Activated CD8-positive, alpha-beta memory T cell treated with anti-CD3 and anti-CD28 coated beads, Interleukin-2, amount 50 U/mL, for 1 hour (primary cell): ENCODE results near the gene SLC6A2.

ENCODE experiments used
- DNase-seq: peaks from one replicate; pipeline ENCODE4 v3.0.0-alpha.2; 2020; ENCODE audit errors: extremely low read depth

Gene SLC6A2

DNA sequence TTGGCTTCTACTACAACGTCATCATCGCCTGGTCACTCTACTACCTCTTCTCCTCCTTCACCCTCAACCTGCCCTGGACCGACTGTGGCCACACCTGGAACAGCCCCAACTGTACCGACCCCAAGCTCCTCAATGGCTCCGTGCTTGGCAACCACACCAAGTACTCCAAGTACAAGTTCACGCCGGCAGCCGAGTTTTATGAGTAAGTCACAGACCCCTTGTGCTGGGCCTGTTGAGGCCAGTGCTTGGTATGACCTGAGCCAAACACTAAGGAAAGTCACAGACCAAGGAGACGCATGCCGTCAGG lies 16.1 kb downstream of the SLC6A2 start:
- no peak for DNase-seq

DNA sequence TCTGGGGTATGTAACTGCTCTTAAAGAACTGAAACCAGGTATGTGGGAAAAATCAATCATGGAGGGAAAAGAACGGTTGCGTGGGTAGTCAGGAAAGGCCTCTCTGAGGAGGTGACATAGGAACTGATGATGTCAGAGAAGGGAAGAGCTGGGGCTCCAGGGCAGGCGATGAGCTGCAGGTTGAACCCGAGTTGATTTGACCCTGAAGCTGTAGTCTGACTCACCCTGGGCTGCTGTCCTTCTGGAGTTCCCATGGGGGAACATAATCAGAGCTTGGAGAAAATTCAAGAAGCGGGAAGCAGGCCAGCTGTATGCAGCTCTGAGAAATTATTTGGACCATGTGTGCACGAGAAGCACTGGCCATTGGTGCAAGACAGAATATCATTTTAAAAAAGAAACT lies 16.7 kb downstream of the SLC6A2 start:
- no peak for DNase-seq

DNA sequence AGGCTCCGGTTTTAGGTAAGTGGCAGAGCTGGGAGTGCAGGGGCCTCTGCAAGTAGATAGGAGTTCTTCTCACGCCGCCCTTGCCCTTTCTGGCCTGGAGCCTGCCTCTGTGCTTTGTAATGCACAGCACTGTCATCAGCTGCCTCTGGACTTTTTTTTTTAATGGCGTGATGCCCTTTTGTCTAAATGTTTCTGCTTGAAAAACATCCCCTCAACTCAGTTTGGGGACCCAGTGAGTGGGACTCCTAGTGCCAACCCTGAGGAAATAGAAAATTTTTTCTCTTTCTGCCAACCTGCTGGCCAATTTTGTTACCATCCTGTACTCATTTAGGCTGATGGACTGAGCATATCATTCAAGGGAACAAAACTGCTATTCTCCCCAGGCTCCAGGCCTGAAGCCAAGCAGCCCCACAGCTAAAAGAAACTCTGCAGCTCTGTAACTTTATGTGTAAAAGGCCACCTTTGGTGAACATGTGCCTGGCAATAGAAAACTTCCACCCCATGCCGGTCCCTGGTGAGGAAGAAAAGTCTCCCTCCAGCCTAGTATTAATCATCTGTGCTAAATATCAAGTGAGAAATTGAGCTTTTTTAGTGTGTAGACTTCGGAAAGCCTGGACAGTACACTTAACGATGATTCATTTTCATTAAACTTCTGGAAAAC lies 22.5 kb downstream of the SLC6A2 start:
- DNase-seq: no peak

DNA sequence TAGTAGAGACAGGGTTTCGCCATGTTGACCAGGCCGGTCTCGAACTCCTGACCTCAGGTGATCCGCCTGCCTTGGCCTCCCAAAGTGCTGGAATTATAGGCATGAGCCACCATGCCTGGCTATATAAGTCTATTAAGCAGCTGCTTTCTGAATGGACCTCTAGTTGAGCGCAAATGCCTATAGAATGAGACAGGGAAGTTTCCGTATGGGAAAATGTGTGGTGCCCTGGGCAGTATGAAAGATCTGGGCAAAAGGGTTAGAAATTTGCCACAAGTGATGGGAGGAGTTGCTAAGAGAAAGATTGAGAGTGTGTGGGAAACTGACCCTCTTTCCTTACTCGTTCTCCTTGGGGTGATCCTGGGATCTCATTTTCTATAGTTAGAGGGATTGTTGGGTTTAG lies 26.3 kb downstream of the SLC6A2 start:
- DNase-seq: no peak

DNA sequence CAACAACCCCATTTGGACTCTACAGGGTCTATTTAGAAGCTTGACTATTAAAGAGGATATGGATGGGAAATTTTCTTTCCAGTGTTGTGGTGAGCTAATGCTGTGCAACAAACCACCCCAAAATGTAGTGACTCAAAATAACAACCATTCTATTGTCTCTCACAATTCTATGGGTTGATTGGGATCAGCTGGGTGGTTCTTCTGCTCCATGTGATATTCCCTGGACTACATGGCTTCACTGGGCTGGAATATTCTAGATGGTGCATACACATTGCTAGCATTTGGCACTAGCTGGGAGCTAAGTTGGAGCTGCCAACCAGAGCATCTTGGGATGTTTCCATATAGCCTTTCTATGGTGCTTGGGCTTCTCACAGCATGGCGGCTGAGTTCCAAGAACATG lies 30.2 kb downstream of the SLC6A2 start:
- DNase-seq: no peak

DNA sequence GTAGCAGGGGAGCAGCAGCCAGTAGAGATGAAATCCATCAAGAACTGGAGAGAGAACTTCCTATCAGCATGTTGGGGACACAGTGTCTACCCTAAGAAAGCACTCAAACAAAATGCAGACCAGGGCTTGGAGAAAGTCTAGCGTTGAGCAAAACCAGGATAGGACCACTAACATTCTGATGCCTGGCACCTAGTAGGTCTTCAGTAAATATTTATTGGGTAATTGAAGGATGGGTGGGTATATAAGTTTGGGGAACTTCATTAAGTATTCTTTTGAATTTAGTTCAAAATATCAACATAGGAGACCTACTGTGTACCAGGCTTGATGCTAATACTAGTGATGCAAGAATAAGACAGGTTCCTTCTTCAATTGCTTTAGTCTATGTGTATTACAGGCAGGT lies 30.9 kb downstream of the SLC6A2 start:
- no peak for DNase-seq

DNA sequence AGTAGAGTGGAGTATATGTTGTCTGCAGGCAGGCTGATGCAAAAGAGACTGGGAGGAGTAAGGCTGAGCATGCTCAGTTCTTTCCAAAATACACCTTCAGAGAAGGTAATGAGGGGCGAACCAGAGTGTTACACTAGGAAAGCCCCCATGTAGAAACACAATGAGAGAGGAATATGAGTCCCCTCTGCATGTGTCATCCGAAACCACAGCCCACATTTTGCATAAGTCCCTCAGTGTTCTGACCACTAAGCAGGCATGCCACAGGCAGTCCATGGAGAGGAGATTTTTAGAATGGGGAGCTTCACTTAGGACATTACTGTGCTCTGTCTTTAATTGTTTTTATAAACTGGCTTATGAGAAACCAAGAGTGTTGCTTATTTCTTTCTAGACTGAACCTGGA lies 32.0 kb downstream of the SLC6A2 start:
- DNase-seq: no peak

DNA sequence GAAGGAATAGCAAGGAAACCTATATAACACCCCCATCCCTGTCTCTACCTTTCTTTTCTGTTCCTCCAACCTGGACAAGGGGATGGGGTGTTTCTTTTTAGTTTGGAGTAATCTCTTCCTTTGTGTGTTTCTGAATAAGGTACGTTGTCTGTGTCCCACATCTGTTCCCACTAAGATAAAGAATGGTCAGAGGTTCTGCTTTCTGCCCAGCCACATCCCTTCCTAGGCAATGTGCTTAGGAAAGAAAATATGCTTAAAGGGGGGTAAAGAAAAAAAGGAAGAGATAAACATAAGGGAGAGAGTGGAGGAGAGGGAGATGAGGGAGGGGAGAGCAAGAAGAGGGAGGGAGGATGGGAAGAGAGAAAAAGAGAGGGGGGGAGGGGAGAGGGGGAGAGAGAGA lies 35.1 kb downstream of the SLC6A2 start:
- DNase-seq: no peak

DNA sequence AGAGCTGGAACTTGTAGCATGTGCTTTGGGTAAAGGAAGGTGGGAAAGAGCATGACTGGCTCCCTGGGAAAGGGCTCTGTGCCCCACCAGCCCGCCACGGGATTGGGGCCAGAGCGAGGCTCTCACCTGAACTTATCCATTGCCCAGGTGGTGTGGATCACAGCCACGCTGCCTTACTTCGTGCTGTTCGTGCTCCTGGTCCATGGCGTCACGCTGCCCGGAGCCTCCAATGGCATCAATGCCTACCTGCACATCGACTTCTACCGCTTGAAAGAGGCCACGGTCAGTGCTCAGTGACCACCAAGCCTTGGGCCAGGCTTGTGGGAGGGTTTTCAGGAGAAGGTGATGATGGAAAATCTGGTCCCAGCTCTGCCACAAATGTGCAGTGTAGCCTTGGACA lies 36.0 kb downstream of the SLC6A2 start:
- DNase-seq: no peak

DNA sequence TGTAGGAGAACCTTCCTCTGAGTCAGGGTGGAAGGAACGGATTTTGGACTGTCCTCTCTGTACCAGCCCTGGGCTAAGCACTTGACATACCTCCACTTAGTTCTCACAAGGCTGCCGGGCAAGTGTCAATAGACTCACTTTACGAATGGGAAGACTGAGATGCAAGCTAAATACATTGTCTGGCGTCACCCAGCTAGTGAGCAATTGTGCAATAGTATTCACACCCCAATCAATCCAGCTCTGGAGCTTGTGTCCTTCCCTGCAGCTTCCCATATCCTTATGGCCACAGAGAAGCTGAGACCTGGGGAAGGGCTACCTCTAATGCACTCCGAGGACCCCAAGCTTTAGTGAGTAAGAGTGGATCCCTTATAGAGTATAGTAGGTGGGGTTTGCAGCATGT lies 39.8 kb downstream of the SLC6A2 start:
- DNase-seq: no peak

DNA sequence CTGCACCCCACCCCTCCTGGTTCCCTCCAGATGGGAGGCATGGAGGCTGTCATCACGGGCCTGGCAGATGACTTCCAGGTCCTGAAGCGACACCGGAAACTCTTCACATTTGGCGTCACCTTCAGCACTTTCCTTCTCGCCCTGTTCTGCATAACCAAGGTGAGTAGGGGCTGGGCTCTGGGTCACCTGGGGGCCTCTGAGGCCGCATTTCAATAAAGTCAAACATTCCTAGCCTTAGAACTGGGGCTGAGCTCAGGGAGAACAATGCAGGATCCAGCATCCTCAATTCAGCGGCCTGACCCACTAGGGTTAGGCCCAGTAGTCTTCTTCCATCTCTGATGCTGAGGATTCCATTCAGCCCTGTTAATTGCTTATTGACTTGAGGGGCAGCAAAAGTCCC lies 42.1 kb downstream of the SLC6A2 start:
- DNase-seq: no peak

DNA sequence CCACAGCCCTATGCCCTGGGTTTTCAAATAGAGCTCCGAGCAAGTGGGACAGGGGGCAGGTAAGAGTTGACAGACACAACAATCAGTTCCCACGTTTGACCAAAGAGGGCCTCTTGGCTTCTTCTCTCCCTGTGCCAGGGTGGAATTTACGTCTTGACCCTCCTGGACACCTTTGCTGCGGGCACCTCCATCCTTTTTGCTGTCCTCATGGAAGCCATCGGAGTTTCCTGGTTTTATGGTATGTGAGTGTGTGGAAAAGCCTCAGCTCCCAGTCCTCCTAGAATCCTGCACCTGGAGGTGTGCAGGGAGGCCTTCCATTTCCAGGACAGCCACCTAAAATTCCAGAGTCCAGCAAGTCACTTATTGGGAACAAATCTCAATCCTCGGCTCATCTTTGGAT lies 42.5 kb downstream of the SLC6A2 start:
- DNase-seq: no peak

DNA sequence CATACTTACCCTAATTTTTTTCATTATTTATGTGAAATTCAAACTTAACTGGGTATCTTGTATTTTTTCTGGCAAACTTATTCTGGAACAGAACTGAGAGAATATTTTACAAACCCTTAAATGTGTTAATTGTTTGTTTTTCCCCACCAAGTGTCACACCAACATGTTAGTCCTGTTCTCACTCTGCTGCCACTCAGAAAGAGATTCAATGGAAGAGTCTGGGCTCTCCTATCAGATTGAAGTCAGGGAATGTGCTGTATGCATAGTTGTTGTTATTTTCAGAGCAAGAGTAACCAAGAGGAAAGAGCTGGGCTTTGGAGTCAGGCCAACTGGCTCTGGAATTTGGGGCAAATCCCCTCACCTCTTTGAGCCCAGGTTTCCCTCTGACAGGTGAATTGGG lies 43.2 kb downstream of the SLC6A2 start:
- DNase-seq: no peak

DNA sequence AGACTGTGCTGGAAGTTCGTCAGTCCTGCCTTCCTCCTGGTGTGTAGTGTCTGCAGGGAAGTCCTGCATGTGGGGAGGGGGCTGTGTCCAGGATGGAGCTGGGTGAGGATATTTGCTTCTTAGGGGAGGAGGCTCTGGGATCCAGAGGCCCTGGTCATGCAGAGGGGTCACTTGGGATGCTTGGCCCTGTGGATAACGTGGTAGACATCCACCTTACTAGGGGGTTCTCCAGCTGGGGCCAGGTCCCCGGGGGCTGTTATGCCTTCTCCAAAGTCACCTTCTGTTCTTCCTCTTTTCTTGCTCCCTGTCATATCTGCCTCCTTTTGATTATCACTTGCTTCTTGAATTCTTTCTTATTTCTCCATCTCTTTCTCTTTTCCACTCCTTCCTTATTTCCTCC lies 43.8 kb downstream of the SLC6A2 start:
- DNase-seq: no peak

DNA sequence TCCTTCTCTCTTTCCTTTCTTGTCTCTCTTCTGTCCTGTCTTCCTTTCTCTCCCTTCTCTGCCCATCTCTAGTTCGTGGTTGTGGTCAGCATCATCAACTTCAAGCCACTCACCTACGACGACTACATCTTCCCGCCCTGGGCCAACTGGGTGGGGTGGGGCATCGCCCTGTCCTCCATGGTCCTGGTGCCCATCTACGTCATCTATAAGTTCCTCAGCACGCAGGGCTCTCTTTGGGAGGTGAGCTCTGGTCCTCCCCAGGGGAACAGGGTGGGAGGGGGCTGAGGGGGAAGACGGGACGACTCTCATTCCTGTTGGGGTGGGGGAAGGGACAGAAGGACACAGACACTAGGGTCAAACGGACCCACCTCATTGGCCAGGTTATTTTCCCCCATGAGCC lies 44.3 kb downstream of the SLC6A2 start:
- no peak for DNase-seq

DNA sequence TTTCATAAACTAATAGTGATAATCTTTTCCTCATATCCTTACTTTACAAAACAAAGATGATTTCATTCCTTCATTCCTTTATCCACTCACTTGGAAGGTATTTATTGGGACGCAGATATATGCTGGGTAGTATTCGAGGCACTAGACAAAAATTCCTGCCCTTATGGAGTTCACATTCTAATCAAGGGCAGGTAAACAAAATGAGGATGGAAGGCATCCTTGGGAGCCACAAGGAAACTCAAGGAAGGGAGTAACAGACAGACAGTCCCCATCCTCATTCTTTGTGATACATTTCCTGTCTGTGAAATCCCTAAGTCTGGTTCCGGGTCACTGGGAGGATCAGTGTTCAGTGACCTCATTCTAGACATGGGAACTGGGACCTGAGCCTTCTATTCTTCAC lies 45.2 kb downstream of the SLC6A2 start:
- no peak for DNase-seq

DNA sequence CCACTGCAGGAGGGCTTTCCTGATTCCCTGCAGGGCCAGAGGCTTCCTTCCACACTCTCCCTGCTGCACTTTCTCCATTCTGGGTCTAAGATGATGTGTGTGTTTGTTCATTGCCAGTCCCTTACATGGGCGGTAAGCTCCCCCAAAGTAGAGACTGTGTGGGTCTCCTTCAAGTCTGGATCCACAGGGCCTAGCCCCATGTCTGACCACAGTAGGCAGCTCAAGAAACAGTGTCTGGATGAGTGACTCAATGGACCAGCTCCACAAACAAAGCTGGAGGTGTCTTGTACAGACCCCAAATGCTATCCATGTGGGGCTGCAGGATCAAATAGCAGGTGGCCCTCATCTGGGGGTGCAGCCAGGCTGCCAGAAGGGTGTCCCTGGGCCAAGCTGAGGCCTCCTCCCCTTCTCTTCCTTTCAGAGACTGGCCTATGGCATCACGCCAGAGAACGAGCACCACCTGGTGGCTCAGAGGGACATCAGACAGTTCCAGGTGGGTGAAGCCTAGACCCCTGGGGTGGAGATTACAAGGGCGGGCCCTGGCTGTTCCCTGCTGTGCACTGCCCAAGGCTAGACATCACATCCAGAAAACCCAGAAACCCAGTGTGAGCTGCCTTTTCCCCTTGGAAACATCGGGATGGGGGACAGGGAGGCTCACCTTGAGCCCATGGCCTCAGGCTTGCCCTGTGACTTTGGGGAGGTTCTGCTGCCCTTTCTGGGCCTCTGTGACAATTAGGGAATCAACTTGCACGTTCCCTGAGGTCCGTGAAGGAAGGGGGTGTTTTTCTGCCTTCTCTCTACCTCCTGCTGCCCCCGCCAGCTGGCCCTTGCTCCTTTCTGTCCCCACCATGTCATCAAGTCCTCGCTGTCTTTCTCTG lies 45.9 kb downstream of the SLC6A2 start:
- DNase-seq: no peak

DNA sequence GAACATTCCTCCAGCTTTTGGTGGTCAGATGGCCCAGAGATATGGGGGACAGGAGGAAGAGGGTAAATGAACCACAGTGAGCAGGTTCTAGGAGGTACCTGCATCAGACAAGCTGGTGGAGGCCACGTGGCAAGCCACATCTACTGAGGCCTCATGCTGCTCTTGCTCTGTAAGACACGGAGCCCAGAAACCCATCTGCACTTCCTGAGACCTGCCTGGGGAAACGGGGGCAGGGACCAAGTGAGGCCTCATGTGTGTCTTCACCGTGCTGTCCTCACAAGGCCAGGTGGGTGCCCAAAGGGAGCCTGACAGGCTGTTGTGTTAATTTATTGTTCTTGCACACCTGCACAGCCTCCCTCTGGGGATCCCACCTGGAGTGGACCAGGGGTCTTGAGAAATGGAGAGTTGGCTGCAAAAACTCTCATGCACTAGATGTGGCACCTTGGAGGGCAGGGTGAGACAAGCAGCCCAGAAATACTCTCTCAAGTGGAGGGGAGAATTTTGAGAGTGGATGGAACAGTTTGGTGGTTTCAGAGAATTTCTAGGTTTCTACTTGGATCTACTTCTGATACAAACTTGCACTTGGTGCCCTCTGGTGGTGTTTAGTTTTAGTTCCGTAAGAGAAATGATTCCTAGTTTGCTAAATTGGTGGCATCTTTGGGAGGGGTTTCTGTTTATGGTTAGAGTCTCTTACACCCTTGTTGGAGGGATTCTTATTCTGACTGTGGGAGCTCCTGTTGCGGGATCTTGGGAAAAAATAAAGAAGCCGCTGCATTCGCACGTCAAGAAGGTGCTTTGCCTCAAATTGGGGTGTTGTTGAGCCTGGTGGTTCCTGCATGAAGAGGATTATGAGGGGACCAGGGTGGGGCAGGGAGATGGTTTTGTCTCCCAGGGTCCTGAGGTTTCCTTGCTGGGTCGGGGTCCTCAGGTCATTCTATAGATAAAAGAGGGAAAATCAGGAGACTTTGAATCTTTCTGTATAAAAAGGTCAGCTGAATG lies 47.5 kb downstream of the SLC6A2 start:
- no peak for DNase-seq

DNA sequence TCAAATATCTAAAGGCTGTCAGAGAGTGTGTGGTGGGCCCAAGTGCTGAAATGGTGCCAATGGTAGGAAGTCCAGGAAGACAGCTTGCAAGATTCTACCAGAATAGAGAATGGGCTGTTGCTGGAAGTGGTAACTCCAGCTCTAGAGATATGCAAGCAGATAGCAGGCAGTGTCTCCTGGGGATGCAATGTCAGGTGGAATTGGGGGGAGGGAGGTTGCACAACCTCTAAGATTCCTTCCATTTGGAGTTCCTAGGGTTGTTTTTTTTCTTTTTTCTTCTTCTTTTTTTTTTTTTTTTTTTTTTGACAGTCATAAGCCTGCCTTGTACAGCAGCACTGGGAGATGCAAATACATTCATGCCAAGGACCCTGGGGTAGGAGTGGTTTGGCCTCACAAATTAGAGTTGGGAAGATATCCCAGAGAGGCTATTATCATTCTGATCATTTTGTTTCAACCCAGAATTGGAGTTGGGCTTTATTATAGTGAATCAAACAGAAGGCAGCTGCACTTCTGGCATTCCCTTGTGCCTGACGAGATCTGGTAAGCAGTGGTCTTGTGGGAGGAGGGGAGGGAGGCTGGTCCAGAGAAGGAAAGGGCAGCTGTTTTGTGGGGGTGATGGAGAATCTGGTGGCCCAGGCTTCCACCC lies 51.1 kb downstream of the SLC6A2 start:
- no peak for DNase-seq

DNA sequence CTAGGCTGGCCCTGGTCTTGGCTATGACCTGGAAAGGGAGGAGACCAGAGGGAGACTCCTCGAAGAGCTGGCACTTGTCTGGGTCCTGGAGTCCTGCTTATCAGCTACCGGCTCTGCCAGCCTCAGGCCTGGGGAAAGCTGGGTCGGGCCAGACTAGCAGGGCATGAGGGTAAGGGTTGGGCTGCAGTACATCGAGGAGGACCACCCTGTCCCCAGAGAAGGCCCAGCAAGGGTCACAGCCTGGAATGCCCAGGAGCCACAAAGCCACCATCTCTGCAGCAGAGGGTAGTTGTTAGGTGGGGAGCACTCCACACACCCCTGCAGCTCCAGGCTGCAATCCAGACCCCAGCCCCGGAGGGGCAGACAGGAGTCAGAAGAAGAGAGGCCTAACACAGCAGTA lies 54.0 kb downstream of the SLC6A2 start:
- no peak for DNase-seq

DNA sequence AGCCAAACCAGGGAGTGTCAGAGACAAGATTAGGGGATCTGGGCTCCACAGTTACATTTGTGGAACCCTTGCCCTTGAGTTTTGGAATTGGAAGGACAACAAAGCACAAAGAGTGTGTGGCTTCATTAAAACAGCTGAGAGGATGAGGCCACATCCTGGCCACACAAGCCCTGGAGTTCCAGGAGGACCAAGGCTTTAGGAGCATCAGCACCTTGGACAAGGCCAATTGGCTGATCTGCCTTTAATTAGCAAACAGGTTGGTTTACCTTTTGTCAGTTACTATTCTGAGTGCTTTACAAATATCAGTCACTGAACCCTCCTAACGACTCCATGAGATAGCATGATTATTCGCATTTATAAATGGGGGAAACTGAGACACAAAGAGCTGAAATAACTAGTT lies 54.7 kb downstream of the SLC6A2 start:
- no peak for DNase-seq
